AG10803 (cell line): ENCODE results near the gene EPPIN.
"Not testable (repeated sequence)": the region's sequence is repeated elsewhere in the genome, so short reads cannot be mapped to it uniquely, and the experiment has no call there.

Source experiments
- DNase-seq: peaks from one replicate; pipeline ENCODE4 v3.0.0; 2010; ENCODE audit warnings: low read depth
- H3K4me3 ChIP-seq: 2 replicates; pipeline ENCODE4 v1.5.1; 2011; ENCODE audit warnings: mild to moderate bottlenecking, low read length, control low read depth
- CTCF ChIP-seq: conservative IDR thresholded peaks from 2 replicates; pipeline ENCODE4 v1.5.1; 2011; ENCODE audit warnings: mild to moderate bottlenecking, low read length, control low read depth, inconsistent platforms

Gene EPPIN

DNA sequence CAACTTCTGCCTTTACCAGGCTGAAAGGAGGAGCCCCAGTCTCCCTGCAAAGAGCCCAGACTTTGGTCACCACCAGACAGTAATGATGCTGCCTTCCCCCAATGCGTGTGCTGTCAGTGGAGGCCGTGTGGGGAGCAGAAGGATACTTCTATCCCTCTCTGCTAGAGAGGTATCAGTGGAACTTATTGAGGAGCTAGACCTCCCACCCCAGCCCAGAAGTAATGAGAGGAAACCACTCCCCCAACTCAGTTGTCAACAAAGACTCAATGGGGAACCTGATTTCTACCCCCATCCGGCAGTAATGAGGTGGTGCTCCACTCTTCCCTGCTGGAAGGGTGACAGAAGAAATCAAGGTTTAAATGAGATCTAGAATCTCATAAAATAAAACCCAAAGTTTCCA lies 36.3 kb upstream of the EPPIN start:
- no peak for TF ChIP-seq CTCF
- DNase-seq = no peak
- no peak overlapping the region for H3K4me3 ChIP-seq

DNA sequence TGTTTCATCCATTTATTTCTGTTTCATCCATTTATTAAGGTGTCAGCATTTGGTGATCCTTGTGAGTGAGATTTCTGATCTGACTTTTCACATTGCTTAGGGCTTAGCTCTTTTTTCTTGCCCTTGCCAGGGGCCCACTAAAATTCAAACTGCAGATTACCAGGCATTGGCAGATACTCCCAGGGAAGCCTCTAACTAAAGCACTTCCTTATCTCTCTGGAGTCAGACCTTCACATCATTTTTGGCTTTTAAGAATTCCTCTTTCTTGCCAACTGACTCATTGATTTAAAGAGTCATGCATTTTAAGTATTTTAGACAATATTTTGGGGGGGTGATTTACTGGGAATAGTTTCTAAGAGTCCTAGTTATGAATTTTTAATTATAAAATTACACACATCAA lies 34.5 kb upstream of the EPPIN start:
- no peak for TF ChIP-seq CTCF
- DNase-seq = no peak
- H3K4me3 ChIP-seq = no peak overlapping the region

GRCh38 chr20:45579184-45579583 lies 32.0 kb upstream of the EPPIN start, which contains the start of gene WFDC8:
WFDC8 (minus strand) TSS chr20:45579284; CDS start chr20:45579247, 37 bp downstream.
- TF ChIP-seq CTCF = no peak
- no peak for DNase-seq
- no peak within 1 kb of the TSS for H3K4me3 ChIP-seq

- no peak overlapping the region for H3K4me3 ChIP-seq
- DNase-seq = no peak
- TF ChIP-seq CTCF = no peak
Measured at GRCh38 chr20:45578231-45578630, 31.0 kb upstream of the EPPIN start.

- no peak for TF ChIP-seq CTCF
- H3K4me3 ChIP-seq = no peak overlapping the region
- DNase-seq = peak; percentile 39
Measured at GRCh38 chr20:45576995-45577394, 29.8 kb upstream of the EPPIN start.

DNA sequence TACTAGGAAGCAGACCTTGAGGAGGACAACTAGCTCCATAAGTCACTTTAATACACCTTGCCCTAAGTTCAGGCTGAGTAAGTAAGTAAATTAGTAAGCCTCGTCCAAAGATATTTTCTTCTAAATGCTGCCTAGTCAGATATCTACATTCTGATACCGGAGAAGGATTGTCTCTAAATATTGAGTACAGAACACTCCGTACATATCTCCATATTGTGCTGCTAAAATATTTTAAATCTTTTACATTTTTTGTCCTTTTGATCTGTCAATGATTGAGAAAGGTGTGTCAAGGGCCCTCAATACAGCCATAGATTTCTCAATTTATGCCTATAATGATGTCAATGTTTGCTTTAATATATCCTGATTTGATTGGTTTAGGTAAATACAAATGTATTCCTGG lies 28.7 kb upstream of the EPPIN start:
- TF ChIP-seq CTCF = no peak
- no peak for DNase-seq
- no peak overlapping the region for H3K4me3 ChIP-seq

- not testable (repeated sequence) for DNase-seq, H3K4me3 ChIP-seq
Measured at GRCh38 chr20:45569650-45570049, 22.4 kb upstream of the EPPIN start.

GRCh38 chr20:45564760-45565276 lies 17.6 kb upstream of the EPPIN start:
- no peak for TF ChIP-seq CTCF
- DNase-seq = no peak

More at GRCh38 chr20:45564760-45565276, 17.6 kb upstream of the EPPIN start:
- no peak overlapping the region for H3K4me3 ChIP-seq
